GM12872 (cell line): ENCODE results near the gene LDLRAP1.

Source experiments
- CTCF ChIP-seq: IDR thresholded peaks from 3 replicates; pipeline ENCODE4 v1.5.1; 2011; ENCODE audit warnings: low read depth, mild to moderate bottlenecking, low read length, moderate library complexity; ENCODE audit not compliant: insufficient read depth

The LDLRAP1 gene

GRCh38 chr1:25556791-25557476 is 13.5 kb downstream of the LDLRAP1 start:
- TF ChIP-seq CTCF, result no peak

GRCh38 chr1:25557543-25557942 is 14.1 kb downstream of the LDLRAP1 start:
- TF ChIP-seq CTCF, result no peak

GRCh38 chr1:25559031-25559430 is 15.6 kb downstream of the LDLRAP1 start:
- TF ChIP-seq CTCF, result no peak

- no peak for TF ChIP-seq CTCF
Measured at GRCh38 chr1:25560001-25560400, 16.6 kb downstream of the LDLRAP1 start.

GRCh38 chr1:25560788-25561187 is 17.4 kb downstream of the LDLRAP1 start:
- no peak for TF ChIP-seq CTCF

- no peak for TF ChIP-seq CTCF
Measured at GRCh38 chr1:25561421-25562100, 18.2 kb downstream of the LDLRAP1 start.

- TF ChIP-seq CTCF, result no peak
Measured at GRCh38 chr1:25562101-25562927, 18.9 kb downstream of the LDLRAP1 start.
